Parathyroid adenoma (tissue), 2 donors: Measurements from ENCODE around the gene CUZD1.

ENCODE experiments used
- H2AFZ ChIP-seq: fragments of 300-600 bp; sonication (generic); one replicate; pipeline ENCODE4 v1.7.0; 2017; ENCODE audit warnings: antibody characterized with exemption, mild to moderate bottlenecking
- H3K27ac ChIP-seq: fragments of 300-600 bp; sonication (generic); one replicate; pipeline ENCODE4 v1.7.0; 2017
- H3K27me3 ChIP-seq: fragments of 300-600 bp; sonication (generic); one replicate; pipeline ENCODE4 v1.7.0; 2017; ENCODE audit warnings: low read length; ENCODE audit not compliant: control insufficient read depth, insufficient read depth
- H3K36me3 ChIP-seq: fragments of 300-600 bp; sonication (generic); one replicate; pipeline ENCODE4 v1.7.0; 2017; ENCODE audit warnings: low read length; ENCODE audit not compliant: control insufficient read depth, insufficient read depth
- H3K4me1 ChIP-seq: fragments of 300-600 bp; sonication (generic); one replicate; pipeline ENCODE4 v1.7.0; 2017; ENCODE audit warnings: control low read depth
- H3K4me2 ChIP-seq: fragments of 300-600 bp; sonication (generic); one replicate; pipeline ENCODE4 v1.7.0; 2017; ENCODE audit warnings: low read length
- H3K4me3 ChIP-seq: fragments of 300-600 bp; sonication (generic); one replicate; pipeline ENCODE4 v1.7.0; 2017; ENCODE audit warnings: low read depth, low read length
- H3K79me2 ChIP-seq: fragments of 300-600 bp; sonication (generic); one replicate; pipeline ENCODE4 v1.7.0; 2017; ENCODE audit warnings: control low read depth
- H3K9ac ChIP-seq: fragments of 300-600 bp; sonication (generic); one replicate; pipeline ENCODE4 v1.7.0; 2017; ENCODE audit warnings: mild to moderate bottlenecking
- H3K9me3 ChIP-seq: fragments of 300-600 bp; sonication (generic); one replicate; pipeline ENCODE4 v1.7.0; 2017; ENCODE audit warnings: low read length; ENCODE audit not compliant: control insufficient read depth
- CTCF ChIP-seq: fragments of 300-600 bp; sonication (generic); IDR thresholded peaks from one replicate; pipeline ENCODE4 v1.7.0; 2017; ENCODE audit warnings: antibody characterized with exemption, mild to moderate bottlenecking
- donor health status: primary hyperparathyroidism.

Gene CUZD1

GRCh38 chr10:122822973-122823690 lies 22.5 kb downstream of the CUZD1 start:
- H3K79me2 ChIP-seq, result no peaks in the 10 kb centered on the region
- no peak for TF ChIP-seq CTCF
- no peaks in the 10 kb centered on the region for H3K27me3 ChIP-seq
- no peak overlapping the region for H3K9ac ChIP-seq
- no peaks in the 10 kb centered on the region for H3K4me1 ChIP-seq
- H3K27ac ChIP-seq, result no peak overlapping the region
- H2AFZ ChIP-seq, result no peak overlapping the region
- no peaks in the 10 kb centered on the region for H3K9me3 ChIP-seq
- no peaks in the 10 kb centered on the region for H3K36me3 ChIP-seq
- H3K4me3 ChIP-seq, result no peak overlapping the region
- no peak overlapping the region for H3K4me2 ChIP-seq

- H2AFZ ChIP-seq, result no peak overlapping the region
- no peak overlapping the region for H3K27ac ChIP-seq
- H3K27me3 ChIP-seq, result no peaks in the 10 kb centered on the region
Measured at GRCh38 chr10:122821808-122822207, 23.8 kb downstream of the CUZD1 start.

GRCh38 chr10:122815458-122815857 lies 30.2 kb downstream of the CUZD1 start:
- H3K4me2 ChIP-seq, result no peak overlapping the region
- no peak overlapping the region for H3K27ac ChIP-seq
- no peak overlapping the region for H3K4me3 ChIP-seq
- no peaks in the 10 kb centered on the region for H3K79me2 ChIP-seq
- H3K36me3 ChIP-seq, result no peaks in the 10 kb centered on the region
- H2AFZ ChIP-seq, result no peak overlapping the region
- no peak for TF ChIP-seq CTCF
- no peaks in the 10 kb centered on the region for H3K9me3 ChIP-seq
- H3K4me1 ChIP-seq, result no peaks in the 10 kb centered on the region
- no peak overlapping the region for H3K9ac ChIP-seq
- H3K27me3 ChIP-seq, result no peaks in the 10 kb centered on the region

More at GRCh38 chr10:122821808-122822207, 23.8 kb downstream of the CUZD1 start:
- Histone ChIP-seq H3K9ac (no peak overlapping the region), H3K79me2 (no peaks in the 10 kb centered on the region), H3K36me3 (no peaks in the 10 kb centered on the region), H3K4me1 (no peaks in the 10 kb centered on the region), H3K4me2 (no peak overlapping the region), H3K9me3 (no peaks in the 10 kb centered on the region), H3K4me3 (no peak overlapping the region)
- no peak for TF ChIP-seq CTCF

- H3K4me1 ChIP-seq, result no peaks in the 10 kb centered on the region
- TF ChIP-seq CTCF, result no peak
- no peak overlapping the region for H2AFZ ChIP-seq
Measured at GRCh38 chr10:122814493-122814892, 31.2 kb downstream of the CUZD1 start.

GRCh38 chr10:122812751-122813150 lies 32.9 kb downstream of the CUZD1 start:
- Histone ChIP-seq H3K9ac (no peak overlapping the region), H3K27me3 (no peaks in the 10 kb centered on the region), H3K27ac (no peak overlapping the region), H3K79me2 (no peaks in the 10 kb centered on the region), H3K36me3 (no peaks in the 10 kb centered on the region), H3K9me3 (no peaks in the 10 kb centered on the region), H3K4me1 (no peaks in the 10 kb centered on the region), H2AFZ (no peak overlapping the region), H3K4me3 (no peak overlapping the region), H3K4me2 (no peak overlapping the region)
- no peak for TF ChIP-seq CTCF

More at GRCh38 chr10:122814493-122814892, 31.2 kb downstream of the CUZD1 start:
- Histone ChIP-seq H3K9ac (no peak overlapping the region), H3K9me3 (no peaks in the 10 kb centered on the region), H3K4me3 (no peak overlapping the region), H3K36me3 (no peaks in the 10 kb centered on the region), H3K27me3 (no peaks in the 10 kb centered on the region), H3K79me2 (no peaks in the 10 kb centered on the region), H3K4me2 (no peak overlapping the region), H3K27ac (no peak overlapping the region)
